Renal cortical epithelial cell (primary cell): ENCODE data around the gene SORCS2. TPM values are rescaled to one million over a fixed set of nuclear protein-coding genes. Genes with fewer than 3 reads are reported as not detected.

Experiments used
- DNase-seq: peaks from one replicate; pipeline ENCODE4 v3.0.0-alpha.2; 2011; ENCODE audit warnings: low read depth
- total RNA-seq: library from RNA; depleted of rRNA; stranded (reverse); fragments of >200 nt; gene quantifications from 2 replicates; pipeline ENCODE4 v1.2.3, GENCODE V29; 2014

The SORCS2 gene
- total RNA-seq, 1 donor from 2014 or later: 11.0 TPM

DNA sequence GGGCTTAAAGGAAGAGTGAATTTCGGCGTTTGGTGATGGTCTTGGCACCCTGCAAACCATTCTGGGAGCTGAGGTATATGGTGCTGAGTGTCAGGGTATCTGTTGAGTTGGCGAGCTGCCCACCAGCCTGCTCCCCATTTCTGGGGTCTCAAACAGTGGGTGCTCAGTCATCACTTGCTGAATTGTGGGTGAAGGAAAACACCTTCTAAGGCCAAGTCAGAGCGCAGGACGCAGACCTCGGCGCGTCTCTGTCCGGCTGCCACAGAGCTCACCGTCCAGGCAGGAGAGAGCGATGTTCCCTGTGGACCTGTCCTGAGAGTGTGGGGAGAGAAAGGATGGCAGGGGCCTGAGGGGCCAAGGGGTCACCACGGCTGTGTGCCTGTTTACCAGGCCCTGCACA is 111.2 kb downstream of the SORCS2 start:
- no peak for DNase-seq

DNA sequence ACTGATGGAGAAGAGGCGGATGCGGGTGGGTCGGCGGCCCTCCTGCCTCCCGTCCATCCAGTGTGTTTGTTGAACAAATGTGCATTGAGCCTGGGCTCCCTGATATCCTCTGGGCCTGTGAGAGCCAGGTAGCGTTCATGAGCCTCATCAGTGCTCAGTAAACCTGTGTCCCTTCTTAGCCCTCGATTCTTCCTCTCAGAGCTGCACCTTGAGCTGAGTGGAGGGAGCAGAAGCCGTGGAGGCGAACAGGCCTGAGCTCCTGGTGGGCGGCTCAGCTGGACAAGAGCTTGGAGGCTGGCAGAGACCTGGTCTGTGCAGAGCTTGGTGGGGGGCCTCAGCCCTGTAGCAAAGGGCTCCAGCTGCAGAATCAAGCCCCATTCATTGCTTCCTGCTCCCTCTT is 112.1 kb downstream of the SORCS2 start:
- DNase-seq: no peak

DNA sequence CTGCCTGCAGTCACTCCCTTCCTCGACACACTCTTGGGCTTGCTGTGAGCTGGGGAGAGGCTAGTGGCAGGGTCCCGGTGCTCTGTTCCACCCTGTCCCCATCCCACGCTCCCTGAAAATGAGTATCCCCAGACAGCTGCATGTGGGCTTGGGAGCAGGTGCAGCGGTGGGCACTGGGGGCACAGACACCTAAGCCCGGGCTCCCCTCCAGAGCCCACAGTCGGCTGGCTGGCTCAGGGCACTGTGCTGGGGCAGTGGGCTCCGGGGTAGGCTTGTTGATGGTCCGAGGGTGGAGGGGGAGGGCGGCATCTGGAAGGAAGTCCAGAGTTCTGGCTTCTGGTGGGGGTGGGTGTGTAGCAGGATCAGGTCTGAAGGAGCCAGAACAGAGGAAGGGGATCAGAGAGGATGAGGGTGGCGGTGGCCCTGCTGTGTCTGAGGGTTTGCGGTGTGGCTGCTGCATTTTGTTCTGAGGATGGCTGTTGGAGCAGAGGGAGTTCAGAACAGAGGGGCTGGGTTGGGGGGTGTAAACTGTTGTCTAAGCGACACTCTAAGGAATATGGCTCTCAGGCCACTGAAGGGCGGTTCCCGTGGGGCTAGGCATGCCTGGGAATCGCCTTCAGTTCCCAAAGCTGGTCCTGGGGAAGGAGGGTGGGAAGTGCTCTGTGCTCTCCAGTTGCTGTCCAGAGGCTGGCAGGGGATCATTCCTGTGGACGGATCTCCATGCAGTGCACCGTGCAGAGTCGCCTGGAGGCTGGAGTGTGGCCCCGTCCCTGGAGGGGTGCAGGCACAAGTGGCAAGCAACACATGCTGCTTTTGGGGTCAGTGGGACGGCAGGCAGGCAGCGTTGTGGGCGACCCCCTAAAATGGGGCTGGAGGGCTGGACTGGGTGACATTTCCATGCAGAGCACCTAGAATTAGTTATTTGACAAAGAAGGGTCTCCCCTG is 114.0 kb downstream of the SORCS2 start:
- no peak for DNase-seq

DNA sequence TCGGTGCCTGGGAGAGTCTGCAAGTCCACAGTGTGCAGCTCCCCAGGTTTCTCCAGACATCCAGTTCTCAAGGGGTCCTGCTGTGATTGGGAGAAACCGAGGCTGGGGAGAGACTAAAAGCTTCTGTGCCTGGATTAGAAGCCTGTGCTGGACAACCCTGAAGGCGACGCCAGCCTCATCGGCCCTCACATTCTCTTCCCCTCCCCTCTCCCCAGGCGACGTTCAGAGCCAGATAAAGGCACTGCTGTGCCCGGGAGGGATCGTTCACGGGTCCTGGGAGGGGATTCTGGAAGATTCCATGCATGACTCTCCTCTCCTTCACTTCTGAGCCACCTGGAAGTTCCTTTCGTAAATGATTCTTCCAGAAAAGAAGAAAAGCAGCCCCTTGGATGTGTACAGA is 114.6 kb downstream of the SORCS2 start:
- no peak for DNase-seq

DNA sequence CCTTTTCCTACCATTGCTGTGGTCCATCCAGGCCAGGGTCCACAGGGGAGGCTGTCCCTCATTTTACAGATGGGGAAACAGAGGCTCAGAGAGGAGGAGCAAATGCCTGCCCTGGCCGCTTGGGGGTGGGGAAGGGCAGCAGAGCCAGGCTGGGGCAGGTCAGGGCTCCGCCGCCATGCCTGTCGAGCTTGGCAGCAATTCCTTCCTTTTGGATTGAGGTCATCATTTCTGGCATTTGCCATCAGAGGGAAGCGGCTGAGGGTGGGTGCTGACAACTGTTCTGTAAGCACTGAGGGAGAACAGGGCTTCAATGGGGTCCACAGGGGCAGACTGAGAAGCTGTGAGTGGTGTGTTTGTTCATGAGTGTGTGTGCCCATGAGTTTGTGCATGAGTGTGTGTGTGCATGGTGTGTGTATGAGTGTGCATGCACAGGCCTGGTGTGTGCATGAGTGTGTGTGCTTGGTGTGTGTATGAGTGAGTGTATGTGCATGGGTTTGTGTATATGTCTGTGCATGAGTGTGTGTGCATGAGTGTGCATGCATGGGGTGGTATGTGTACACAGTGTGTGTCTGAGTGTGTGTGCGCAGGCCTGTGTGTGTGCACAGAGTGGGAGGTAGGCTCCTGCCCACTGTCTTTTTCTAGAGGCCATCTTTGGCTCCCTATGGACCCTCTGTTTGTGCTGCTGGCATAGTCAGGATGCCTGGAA is 115.2 kb downstream of the SORCS2 start:
- DNase-seq: no peak

DNA sequence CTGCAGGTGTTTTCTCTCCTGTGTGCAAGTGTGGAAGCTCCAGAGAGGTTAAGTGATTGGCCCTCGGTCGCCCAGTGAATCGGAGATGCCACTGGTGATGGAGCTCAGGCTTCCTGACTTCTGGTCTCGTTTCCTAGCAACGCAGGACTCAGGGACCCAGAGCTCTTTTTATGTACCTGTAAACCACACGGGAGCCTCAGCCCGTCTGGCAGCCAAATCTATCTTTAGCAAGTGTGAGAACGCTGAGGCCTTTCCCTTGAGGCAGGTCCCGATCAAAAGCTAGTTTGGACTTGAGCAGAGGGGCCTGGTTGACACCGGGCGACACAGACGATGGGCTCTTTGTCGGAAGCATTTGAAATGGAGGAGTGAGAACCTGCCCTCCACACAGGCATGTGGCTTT is 116.8 kb downstream of the SORCS2 start:
- no peak for DNase-seq

DNA sequence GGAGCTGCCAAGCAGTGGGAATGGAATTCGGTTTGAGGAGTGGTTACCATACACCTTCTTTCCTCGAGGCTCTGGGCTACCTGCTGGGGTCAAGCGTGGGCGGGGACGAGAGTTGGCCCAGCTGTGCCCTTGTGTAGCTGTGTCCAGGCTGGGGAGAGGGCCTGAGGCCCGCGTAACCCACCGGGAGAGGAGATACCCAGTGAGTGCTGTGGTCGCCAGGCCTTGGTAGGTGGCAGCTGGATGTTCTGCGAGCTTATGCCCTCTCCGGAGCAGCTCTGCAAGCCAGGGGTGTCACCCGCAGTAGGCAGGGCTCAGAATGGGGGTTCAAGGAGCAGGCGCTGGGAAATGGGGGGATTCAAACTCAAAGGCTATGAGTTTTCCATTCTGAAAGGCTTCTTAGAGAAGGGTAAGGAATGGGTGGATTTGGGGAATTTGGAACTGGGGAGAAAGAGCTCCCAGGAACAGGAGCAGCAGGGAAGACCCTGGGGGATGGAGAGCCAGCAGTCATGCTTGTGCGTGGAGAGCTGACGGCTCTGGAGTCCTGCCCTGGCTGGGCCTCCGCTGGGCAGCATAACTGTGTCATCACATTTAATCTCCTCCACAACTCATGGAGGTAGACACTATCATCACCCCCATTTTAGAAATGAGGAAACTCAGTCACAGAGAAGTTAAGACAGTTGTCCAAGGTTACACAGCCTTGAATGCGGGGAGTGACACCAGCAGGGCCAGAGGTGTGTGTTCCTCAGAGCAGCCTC is 117.5 kb downstream of the SORCS2 start:
- DNase-seq: no peak

DNA sequence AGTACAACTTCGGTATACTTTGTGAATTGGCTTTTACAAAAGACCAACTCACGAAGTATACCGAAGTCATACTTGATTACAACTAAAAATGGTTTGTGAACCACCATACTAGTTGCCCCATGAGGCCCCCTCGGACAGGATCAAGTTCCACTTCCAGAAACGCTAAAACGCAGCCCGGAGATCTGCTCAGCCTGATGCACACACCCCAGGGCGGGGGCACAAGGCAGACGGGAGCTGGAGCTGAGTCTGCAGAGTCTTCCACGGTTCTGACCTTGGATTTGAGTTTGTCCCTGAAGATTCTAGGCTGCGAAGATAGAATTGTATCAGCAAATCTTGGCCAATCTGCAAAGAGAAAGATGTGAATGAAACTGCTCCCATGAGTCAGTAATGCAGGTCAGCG is 118.1 kb downstream of the SORCS2 start:
- DNase-seq: no peak

DNA sequence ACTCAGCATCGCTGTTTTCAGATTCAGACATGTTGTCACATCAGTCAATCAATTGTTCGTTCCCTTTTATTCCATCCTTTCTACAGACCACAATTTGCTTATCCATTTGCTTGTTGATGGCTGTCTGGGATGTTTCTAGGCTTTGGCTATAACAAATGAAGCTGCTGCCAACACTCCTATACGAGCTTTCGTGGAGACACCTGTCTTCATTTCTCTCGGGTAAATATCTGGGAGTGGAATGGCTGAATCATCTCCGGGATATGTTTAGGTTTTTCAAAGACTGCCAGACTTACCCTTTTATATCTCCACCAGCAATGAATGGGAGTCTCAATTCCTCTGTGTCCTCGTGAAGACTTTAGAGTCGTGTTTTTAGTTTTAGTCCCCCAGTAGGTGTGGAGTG is 118.9 kb downstream of the SORCS2 start:
- no peak for DNase-seq

DNA sequence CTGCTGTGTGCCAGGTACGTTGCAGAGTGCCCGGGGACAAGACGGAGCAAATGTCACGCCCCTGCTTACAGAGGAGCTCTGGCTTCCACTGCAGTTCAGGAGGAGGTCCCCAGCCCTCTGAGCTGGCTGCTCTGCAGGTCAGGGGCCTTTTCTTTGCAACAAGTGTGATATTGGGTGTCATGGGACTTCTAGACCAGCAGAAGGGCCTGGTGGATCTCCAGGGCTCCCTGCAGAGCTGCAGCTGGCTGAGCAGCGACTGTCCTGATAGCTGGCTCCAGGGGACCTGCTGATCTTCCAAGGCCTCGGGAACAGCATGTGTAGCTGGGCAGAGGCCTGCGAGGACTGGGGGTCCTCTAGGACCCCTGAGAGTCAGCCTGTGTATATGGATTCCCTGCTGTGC is 120.4 kb downstream of the SORCS2 start:
- no peak for DNase-seq

DNA sequence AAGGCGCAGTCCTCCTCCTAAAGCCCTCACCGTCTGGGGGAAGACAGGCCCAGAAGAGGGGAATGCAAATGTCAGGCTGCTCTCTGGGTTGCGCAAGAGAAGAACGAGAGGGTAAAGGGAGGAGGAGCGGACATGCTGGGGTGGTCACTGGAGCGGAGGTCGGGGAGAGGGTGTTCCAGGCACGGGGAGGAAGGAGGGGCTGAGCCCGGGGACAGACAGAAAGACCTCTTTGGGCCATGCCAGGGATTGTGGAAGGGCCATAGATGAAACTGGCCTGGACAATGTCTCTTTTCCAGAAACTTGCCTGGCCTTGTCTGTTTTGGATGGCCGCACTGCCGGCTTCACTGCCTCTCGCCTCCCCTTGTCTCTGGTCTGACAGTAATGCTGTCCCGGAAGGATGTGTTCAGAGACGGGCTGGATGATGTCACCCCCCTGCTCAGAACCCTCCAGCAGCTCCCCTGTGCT is 121.0 kb downstream of the SORCS2 start:
- DNase-seq: no peak

DNA sequence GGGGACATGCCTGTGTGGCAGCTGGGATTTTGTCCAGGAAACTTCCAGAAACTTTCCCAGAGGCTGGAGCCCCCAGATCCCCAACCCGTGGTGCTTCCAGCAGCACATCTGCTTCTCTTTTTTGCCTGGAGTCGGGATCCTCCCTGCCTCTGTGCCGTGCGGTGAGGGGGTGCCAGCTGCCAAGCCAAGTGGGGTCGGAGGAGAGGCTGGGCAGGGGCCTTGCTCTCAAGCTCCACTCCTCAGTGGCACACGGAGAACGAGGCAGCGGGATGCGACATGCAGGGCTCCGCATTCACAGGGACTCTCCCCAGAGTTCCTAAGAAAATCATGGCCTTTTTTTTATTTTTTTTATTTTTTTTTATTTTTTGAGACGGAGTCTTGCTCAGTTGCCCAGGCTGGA is 121.7 kb downstream of the SORCS2 start:
- DNase-seq: no peak

DNA sequence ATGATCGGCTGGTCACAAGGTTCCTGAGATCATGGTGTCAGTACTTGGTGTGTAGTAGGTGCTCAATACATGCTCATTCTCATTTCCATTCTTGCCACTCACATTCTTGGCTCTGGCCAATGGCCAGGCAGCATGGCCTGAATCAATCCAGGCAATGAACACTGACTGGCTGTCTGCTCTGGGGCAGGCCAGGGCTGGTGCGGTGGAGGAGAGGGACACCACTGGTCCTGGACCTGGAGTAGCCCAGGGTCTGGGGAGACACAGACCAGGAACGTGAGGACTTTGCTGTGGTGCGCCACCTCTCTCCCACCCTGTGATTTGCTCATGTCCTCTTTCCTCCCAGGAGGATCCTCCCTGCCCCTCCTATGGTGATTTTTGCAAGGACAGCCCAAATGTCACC is 122.9 kb downstream of the SORCS2 start:
- DNase-seq: no peak

DNA sequence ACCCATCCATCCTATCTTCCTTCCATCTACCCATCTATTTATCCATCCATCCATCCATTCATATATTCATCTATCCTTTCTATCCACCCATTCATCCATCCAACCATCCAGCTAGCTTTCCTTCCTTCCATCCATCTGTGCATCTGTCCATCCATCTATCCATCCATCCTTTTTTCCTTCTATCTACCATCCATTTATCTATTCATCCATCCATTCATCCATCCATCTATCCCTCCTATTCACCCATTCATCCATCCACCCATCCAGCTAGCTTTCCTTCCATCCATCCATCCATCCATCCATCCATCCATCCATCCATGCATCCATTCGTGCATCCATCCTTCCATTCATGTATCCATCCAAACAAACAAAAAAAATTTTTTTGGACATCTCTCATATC is 123.6 kb downstream of the SORCS2 start:
- DNase-seq: no peak

DNA sequence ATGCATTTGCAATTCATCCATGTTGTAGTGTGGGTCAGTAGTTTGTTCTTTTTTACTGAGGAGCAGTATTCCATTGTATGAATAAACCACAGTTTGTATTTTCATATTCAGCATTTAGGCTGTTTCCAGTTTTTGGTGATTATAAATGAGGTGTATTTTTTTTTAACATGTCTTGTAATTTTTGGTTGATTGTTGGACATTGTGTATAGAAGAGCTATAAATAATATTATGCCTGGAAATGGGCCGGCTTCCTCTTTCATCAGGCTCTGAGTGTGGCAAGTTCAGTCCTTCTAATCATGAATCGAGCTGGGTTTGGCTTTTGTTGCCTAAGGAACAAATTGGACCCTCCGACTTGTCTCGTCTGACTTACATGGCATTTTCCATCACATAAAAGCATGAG is 126.7 kb downstream of the SORCS2 start:
- no peak for DNase-seq

DNA sequence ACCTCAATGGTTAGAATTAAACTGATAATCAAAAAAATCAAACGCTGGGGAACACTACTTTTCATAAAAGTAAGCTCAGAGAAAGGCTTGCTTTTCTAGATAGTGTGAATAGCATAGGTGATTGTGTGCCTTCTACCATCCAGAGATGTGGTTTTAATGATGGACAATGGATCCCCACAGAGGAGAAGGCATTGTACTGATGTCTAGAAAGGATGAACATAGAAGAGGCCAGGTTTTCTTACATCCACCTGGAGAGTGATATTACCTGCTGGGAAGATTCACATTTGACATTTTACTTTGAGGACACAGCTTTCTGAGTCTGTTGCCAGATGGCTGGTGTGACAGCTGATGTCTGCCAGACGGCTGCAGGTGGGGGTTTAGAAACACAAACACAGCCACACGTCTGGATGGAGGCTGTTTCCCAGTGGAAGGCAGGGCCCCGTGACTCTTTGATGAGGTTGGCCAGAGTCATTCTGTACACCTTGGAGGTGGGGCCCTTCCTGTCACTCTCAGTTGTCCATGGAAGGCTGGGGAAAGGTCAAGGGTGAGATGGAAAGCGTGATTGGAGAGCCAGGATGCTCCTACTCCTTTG is 128.0 kb downstream of the SORCS2 start:
- DNase-seq: no peak

DNA sequence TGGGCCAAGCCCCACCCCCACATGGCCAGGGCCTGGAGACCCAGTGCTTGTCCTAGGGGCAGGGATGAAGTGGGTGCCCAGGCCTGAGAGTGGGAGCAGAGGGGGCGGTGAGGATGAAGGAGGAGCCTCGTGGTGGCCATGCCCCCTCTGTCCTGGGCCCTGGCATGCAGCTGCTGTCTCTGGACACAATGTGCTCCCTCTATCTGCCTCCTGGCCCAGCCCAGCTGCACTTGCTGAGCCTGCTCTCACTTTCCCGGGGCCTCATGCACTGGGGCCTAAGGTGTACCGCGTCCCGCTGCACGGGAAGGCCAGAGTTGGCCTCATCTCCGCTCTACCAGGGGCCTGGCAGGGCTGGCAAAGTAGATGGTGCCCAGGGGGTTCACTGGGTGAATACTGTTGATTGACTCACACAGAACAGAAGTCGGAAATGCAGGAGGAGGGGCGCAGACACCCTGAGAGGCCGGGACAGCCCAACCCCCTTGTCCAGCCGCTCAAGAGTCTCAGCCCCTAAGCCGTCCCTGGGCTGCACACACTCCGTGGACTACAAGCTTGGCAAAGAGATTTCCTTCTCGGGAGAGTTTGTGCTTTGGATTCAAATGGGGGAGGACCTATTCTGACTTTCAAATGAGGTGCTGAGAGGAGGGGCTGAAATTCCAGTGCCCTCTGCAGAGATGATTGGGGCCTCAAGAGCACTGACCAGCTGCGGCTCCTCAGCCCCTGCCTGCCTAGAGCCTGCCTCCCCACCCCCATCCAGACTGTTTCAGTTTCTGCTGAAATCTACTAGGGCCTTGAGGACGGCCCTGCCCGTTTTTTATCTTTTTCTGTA is 130.0 kb downstream of the SORCS2 start:
- DNase-seq: no peak

DNA sequence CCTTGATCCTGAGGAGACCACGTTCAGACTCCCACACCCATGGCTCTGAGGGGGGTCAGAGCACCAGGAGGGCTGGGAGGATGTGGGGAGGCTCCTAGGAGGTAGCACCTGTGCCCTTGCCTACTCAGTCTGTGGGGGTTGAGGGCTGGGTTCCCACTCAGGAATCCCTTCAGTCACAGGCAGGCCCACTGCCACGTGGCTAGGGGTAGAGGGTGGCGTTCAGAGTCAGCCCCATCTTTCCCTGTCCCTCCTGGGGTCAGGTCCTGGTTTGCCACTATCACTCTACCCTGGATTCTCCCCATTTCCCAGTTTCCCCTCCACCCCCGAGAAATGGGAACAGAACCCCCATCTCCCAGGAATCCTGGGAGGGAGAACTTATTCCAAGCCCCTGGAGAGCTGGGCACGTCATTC is 131.1 kb downstream of the SORCS2 start:
- DNase-seq: no peak

DNA sequence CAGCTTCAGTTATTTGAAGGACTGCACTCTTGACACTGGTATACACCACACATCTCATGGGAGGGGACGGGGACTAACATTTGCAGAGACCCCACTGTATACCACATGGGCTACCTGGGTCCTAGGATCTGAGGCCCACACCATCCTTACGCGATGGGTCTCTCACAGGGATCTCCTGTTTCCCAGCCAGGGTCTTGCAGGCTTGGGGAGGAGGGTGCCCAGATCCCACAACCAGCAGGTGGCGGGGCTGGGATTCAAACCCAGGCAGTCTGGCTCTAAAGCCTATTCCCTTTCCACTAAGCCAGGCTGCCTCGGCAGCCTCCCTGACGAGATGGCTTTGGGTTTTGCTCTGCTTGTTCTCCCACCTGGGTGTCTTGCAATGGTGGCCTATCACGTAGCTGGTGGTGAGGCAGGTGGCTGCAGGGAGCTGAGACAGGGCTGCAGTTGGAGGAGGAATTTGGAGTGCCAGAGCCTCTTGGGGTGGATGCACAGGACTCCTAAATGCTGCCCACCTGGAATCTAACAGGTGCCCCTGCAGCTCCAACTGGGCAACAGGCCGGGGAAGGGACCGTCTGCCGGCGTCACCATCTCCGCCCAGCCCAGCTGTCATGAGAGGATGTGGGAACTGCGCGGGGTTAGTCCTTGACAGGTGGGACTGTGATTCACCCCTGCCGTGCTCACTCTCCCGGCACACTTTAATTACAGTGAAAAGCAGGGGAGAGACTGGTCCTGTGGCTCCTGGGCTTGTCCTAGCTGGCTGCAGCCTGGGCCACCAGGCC is 131.7 kb downstream of the SORCS2 start:
- DNase-seq: peak; percentile 23

DNA sequence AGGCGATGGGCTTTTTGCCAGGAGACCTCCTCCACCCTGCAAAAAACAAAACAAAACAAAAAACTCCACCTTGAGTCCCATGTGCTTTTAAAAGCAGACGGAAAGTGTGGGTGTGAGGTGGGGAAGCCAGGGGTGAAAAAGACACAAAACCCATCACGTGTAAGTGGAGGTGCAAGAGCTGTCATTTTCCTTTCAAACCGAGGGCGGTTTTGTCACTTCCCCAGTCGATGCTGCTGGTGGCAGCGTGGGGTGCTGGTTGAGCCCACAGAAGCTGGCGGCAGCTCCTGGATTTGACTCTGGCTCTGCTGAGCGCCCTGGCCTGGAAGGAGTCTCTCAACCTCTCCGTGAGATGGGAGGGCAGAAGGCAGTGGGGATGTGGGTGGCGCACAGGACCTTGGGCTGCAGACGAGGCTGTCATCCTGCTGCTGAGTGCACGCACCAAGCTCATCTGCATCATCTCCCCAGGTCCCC is 132.3 kb downstream of the SORCS2 start:
- no peak for DNase-seq
